WTC11 (cell line): ENCODE results near the gene MPST. TPM values are rescaled to one million over a fixed set of nuclear protein-coding genes. Genes with fewer than 3 reads are reported as not detected.

Source experiments
- ATAC-seq: fragments of 200-7000 bp; cut with Tn5 transposase; 2 replicates; pipeline ENCODE4 v1.10.0; 2021; ENCODE audit warnings: mild to moderate bottlenecking, moderate library complexity
- CTCF ChIA-PET: fragments of 300-600 bp; sonication (Branson Sonifier 250); formaldehyde crosslinking; loops from one replicate; lab custom pipeline; 2021; ENCODE audit warnings: antibody characterized with exemption; lab: Charles Lee
- POLR2A ChIA-PET: fragments of 350-600 bp; sonication (Branson Sonifier 250); formaldehyde crosslinking; loops from one replicate; lab custom pipeline; 2021; ENCODE audit warnings: antibody characterized with exemption; lab: Charles Lee
- DNase-seq: peaks from one replicate; pipeline ENCODE4 v3.0.0; 2021; ENCODE audit warnings: low spot score
- H3K27ac Mint-ChIP-seq: 2 replicates; pipeline ENCODE4 v1.8.0; 2021; ENCODE audit warnings: mixed read lengths
- H3K27me3 Mint-ChIP-seq: 2 replicates; pipeline ENCODE4 v1.8.0; 2021; ENCODE audit warnings: low read depth, mild to moderate bottlenecking, moderate library complexity, mixed read lengths
- H3K36me3 Mint-ChIP-seq: 2 replicates; pipeline ENCODE4 v1.8.0; 2021; ENCODE audit warnings: mixed read lengths
- H3K4me1 Mint-ChIP-seq: 2 replicates; pipeline ENCODE4 v1.8.0; 2022; ENCODE audit warnings: mixed read lengths
- H3K4me3 Mint-ChIP-seq: 2 replicates; pipeline ENCODE4 v1.8.0; 2021; ENCODE audit warnings: mild to moderate bottlenecking, moderate library complexity, mixed read lengths
- H3K9me3 Mint-ChIP-seq: 2 replicates; pipeline ENCODE4 v1.8.0; 2021; ENCODE audit warnings: mixed read lengths
- FOXK1 ChIP-seq: sonication (generic); formaldehyde crosslinking; IDR thresholded peaks from 2 replicates; pipeline ENCODE4 v1.8.0; 2022; ENCODE audit warnings: mild to moderate bottlenecking, moderate library complexity, missing genetic modification reagents
- IRF2 ChIP-seq: sonication (generic); formaldehyde crosslinking; IDR thresholded peaks from 2 replicates; pipeline ENCODE4 v1.8.0; 2022; ENCODE audit warnings: low read depth, missing genetic modification reagents, borderline replicate concordance
- NFATC4 ChIP-seq: fragments of 250-450 bp; sonication (Bioruptor Pico); IDR thresholded peaks from 2 replicates; pipeline ENCODE4 v1.9.0; 2021; ENCODE audit warnings: mild to moderate bottlenecking
- NR1H2 ChIP-seq: sonication (generic); formaldehyde crosslinking; IDR thresholded peaks from 2 replicates; pipeline ENCODE4 v1.9.0; 2021; ENCODE audit warnings: mild to moderate bottlenecking, moderate library complexity, missing genetic modification reagents
- NR3C1 ChIP-seq: sonication (generic); formaldehyde crosslinking; conservative IDR thresholded peaks from 2 replicates; pipeline ENCODE4 v1.8.1; 2023; ENCODE audit warnings: low read depth, mild to moderate bottlenecking, missing genetic modification reagents
- RELA ChIP-seq: sonication (generic); formaldehyde crosslinking; IDR thresholded peaks from 2 replicates; pipeline ENCODE4 v1.8.1; 2022; ENCODE audit warnings: missing genetic modification reagents, mild to moderate bottlenecking, borderline replicate concordance
- ZBTB21 ChIP-seq: sonication (generic); formaldehyde crosslinking; IDR thresholded peaks from 2 replicates; pipeline ENCODE4 v1.8.1; 2023; ENCODE audit warnings: mild to moderate bottlenecking, missing genetic modification reagents, borderline replicate concordance
- ZNF121 ChIP-seq: sonication (generic); formaldehyde crosslinking; IDR thresholded peaks from 2 replicates; pipeline ENCODE4 v1.8.0; 2023; ENCODE audit warnings: missing genetic modification reagents
- ZNF396 ChIP-seq: fragments of 250-450 bp; sonication (Bioruptor Pico); IDR thresholded peaks from 2 replicates; pipeline ENCODE4 v1.8.0; 2021; ENCODE audit warnings: mild to moderate bottlenecking, moderate library complexity, borderline replicate concordance
- ZNF423 ChIP-seq: fragments of 250-450 bp; sonication (Bioruptor Pico); IDR thresholded peaks from 2 replicates; pipeline ENCODE4 v2.1.2; 2022; ENCODE audit warnings: mild to moderate bottlenecking, moderate library complexity
- total RNA-seq: library from RNA; stranded (reverse); gene quantifications from 3 replicates; pipeline ENCODE4 v1.2.3, GENCODE V29; 2021
- TF ChIP-seq, protein P1 (sequence below): fragments of 250-450 bp; sonication (Bioruptor Pico); IDR thresholded peaks from 2 replicates; pipeline ENCODE4 v1.9.0; 2021; ENCODE audit warnings: mild to moderate bottlenecking
- TF ChIP-seq, protein P2 (sequence below): fragments of 200-600 bp; IDR thresholded peaks from 2 replicates; pipeline ENCODE4 v1.8.0; 2022; ENCODE audit warnings: antibody characterized with exemption
- TF ChIP-seq, protein P3 (sequence below): sonication (generic); formaldehyde crosslinking; IDR thresholded peaks from 2 replicates; pipeline ENCODE4 v1.8.1; 2023; ENCODE audit warnings: mild to moderate bottlenecking, moderate library complexity, missing genetic modification reagents
- TF ChIP-seq, protein P4 (sequence below): fragments of 250-450 bp; sonication (Bioruptor Pico); IDR thresholded peaks from 2 replicates; pipeline ENCODE4 v1.9.0; 2021; ENCODE audit warnings: mild to moderate bottlenecking, borderline replicate concordance
- TF ChIP-seq, protein P5 (sequence below): fragments of 250-450 bp; sonication (Bioruptor Pico); IDR thresholded peaks from 2 replicates; pipeline ENCODE4 v2.1.2; 2022; ENCODE audit warnings: mild to moderate bottlenecking, moderate library complexity
- TF ChIP-seq, protein P6 (sequence below): sonication (generic); formaldehyde crosslinking; IDR thresholded peaks from 2 replicates; pipeline ENCODE4 v1.8.1; 2022; ENCODE audit warnings: mild to moderate bottlenecking, moderate library complexity, missing genetic modification reagents
- TF ChIP-seq, protein P7 (sequence below): sonication (generic); formaldehyde crosslinking; IDR thresholded peaks from 2 replicates; pipeline ENCODE4 v1.8.1; 2022; ENCODE audit warnings: low read depth, missing genetic modification reagents, borderline replicate concordance

The MPST gene
- total RNA-seq, 1 experiment from 2014 or later, result 86.6 TPM

DNA sequence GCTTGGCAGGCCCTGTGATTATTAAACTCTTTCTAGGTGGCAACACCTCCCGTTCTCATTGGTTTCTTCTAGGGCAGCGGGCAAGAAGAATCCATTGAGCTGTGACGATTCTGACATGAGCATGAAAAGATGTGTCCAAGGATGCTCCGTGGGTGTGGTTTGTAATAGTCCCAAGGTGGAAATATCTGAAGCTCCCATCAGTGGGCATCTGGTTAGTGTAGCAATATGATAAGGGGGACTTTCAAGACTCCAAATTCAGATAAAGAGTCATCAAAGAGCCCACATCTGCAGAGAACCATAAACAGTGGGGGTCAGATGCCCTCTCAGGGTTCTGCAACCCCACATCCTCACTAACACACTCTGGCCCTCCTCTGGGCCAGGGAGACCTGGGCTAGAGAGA, 42.9 kb upstream of the MPST start:
- POLR2A ChIA-PET, result interaction anchor here (0.5 kb wide), 1 partner anchor 200 kb away, joined by 3 read pairs; the partner anchor contains the start of gene IFT27
- no peaks in the 10 kb centered on the region for H3K36me3 Mint-ChIP-seq

DNA sequence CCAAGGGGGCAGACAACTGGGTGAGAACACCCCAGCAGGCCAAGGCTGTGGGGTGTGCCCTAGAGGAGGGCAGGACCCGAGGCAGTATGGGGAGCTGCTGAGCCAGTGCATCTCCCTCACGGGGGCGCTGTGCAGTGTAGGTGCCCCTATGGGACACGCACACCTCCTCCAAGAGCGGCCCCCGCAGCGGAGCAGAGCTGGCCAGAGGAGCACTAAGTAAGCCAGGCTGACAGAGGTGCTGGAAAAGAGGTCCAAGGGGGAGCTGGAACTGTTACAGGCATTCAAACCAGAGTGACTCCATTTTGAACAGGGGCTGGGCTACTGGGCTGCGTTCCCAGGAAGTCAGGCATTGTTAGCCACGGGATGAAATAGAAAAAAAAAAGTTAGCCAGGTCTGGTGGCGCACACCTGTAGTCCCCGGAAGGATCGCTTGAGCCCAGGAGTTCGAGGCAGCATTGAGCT, 42.1 kb upstream of the MPST start:
- Mint-ChIP-seq H3K27ac (peak overlapping the region; percentile 87), H3K9me3 (no peaks in the 10 kb centered on the region), H3K27me3 (peaks cover 15% of the 10 kb centered on the region), H3K36me3 (no peaks in the 10 kb centered on the region), H3K4me1 (peaks cover 13% of the 10 kb centered on the region), H3K4me3 (peak overlapping the region; percentile 77)
- CTCF ChIA-PET, result interaction anchor here (0.6 to 3.4 kb wide), 92 partner anchors 9 to 509 kb away, joined by 3 to 66 read pairs (median 5); partner anchors contain the start of genes CACNG2, IFT27, IL2RB and KCTD17
- DNase-seq (peak; percentile 93), ATAC-seq (peak; percentile 96)
- POLR2A ChIA-PET, result interaction anchor here (0.6 to 1.7 kb wide), 2 partner anchors 121 to 429 kb away, joined by 3 to 4 read pairs; no protein-coding TSS in a partner anchor
- TF ChIP-seq ZNF121 (peak; percentile 79), ZNF423 (CRISPR knock-in tag) (peak; percentile 64)
- TF ChIP-seq, protein P1, sequence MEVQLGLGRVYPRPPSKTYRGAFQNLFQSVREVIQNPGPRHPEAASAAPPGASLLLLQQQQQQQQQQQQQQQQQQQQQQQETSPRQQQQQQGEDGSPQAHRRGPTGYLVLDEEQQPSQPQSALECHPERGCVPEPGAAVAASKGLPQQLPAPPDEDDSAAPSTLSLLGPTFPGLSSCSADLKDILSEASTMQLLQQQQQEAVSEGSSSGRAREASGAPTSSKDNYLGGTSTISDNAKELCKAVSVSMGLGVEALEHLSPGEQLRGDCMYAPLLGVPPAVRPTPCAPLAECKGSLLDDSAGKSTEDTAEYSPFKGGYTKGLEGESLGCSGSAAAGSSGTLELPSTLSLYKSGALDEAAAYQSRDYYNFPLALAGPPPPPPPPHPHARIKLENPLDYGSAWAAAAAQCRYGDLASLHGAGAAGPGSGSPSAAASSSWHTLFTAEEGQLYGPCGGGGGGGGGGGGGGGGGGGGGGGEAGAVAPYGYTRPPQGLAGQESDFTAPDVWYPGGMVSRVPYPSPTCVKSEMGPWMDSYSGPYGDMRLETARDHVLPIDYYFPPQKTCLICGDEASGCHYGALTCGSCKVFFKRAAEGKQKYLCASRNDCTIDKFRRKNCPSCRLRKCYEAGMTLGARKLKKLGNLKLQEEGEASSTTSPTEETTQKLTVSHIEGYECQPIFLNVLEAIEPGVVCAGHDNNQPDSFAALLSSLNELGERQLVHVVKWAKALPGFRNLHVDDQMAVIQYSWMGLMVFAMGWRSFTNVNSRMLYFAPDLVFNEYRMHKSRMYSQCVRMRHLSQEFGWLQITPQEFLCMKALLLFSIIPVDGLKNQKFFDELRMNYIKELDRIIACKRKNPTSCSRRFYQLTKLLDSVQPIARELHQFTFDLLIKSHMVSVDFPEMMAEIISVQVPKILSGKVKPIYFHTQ, result no peak
- TF ChIP-seq, protein P2, sequence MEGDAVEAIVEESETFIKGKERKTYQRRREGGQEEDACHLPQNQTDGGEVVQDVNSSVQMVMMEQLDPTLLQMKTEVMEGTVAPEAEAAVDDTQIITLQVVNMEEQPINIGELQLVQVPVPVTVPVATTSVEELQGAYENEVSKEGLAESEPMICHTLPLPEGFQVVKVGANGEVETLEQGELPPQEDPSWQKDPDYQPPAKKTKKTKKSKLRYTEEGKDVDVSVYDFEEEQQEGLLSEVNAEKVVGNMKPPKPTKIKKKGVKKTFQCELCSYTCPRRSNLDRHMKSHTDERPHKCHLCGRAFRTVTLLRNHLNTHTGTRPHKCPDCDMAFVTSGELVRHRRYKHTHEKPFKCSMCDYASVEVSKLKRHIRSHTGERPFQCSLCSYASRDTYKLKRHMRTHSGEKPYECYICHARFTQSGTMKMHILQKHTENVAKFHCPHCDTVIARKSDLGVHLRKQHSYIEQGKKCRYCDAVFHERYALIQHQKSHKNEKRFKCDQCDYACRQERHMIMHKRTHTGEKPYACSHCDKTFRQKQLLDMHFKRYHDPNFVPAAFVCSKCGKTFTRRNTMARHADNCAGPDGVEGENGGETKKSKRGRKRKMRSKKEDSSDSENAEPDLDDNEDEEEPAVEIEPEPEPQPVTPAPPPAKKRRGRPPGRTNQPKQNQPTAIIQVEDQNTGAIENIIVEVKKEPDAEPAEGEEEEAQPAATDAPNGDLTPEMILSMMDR, result peak; percentile 43; the same call in 1 of the 2 replicates
- TF ChIP-seq, protein P3, sequence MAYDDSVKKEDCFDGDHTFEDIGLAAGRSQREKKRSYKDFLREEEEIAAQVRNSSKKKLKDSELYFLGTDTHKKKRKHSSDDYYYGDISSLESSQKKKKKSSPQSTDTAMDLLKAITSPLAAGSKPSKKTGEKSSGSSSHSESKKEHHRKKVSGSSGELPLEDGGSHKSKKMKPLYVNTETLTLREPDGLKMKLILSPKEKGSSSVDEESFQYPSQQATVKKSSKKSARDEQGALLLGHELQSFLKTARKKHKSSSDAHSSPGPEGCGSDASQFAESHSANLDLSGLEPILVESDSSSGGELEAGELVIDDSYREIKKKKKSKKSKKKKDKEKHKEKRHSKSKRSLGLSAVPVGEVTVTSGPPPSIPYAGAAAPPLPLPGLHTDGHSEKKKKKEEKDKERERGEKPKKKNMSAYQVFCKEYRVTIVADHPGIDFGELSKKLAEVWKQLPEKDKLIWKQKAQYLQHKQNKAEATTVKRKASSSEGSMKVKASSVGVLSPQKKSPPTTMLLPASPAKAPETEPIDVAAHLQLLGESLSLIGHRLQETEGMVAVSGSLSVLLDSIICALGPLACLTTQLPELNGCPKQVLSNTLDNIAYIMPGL (CRISPR knock-in tag), result peak; percentile 58; the same call in 1 of the 2 replicates
- TF ChIP-seq, protein P4, sequence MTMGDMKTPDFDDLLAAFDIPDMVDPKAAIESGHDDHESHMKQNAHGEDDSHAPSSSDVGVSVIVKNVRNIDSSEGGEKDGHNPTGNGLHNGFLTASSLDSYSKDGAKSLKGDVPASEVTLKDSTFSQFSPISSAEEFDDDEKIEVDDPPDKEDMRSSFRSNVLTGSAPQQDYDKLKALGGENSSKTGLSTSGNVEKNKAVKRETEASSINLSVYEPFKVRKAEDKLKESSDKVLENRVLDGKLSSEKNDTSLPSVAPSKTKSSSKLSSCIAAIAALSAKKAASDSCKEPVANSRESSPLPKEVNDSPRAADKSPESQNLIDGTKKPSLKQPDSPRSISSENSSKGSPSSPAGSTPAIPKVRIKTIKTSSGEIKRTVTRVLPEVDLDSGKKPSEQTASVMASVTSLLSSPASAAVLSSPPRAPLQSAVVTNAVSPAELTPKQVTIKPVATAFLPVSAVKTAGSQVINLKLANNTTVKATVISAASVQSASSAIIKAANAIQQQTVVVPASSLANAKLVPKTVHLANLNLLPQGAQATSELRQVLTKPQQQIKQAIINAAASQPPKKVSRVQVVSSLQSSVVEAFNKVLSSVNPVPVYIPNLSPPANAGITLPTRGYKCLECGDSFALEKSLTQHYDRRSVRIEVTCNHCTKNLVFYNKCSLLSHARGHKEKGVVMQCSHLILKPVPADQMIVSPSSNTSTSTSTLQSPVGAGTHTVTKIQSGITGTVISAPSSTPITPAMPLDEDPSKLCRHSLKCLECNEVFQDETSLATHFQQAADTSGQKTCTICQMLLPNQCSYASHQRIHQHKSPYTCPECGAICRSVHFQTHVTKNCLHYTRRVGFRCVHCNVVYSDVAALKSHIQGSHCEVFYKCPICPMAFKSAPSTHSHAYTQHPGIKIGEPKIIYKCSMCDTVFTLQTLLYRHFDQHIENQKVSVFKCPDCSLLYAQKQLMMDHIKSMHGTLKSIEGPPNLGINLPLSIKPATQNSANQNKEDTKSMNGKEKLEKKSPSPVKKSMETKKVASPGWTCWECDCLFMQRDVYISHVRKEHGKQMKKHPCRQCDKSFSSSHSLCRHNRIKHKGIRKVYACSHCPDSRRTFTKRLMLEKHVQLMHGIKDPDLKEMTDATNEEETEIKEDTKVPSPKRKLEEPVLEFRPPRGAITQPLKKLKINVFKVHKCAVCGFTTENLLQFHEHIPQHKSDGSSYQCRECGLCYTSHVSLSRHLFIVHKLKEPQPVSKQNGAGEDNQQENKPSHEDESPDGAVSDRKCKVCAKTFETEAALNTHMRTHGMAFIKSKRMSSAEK, result peak; percentile 71; the same call in 1 of the 2 replicates
- TF ChIP-seq, protein P5, sequence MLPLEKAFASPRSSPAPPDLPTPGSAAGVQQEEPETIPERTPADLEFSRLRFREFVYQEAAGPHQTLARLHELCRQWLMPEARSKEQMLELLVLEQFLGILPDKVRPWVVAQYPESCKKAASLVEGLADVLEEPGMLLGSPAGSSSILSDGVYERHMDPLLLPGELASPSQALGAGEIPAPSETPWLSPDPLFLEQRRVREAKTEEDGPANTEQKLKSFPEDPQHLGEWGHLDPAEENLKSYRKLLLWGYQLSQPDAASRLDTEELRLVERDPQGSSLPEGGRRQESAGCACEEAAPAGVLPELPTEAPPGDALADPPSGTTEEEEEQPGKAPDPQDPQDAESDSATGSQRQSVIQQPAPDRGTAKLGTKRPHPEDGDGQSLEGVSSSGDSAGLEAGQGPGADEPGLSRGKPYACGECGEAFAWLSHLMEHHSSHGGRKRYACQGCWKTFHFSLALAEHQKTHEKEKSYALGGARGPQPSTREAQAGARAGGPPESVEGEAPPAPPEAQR (CRISPR knock-in tag), result 0 out of 2 replicates have a peak, but pooled peaks have one; percentile 65

More for the DNA sequence above, 42.9 kb upstream of the MPST start:
- ATAC-seq (no peak), DNase-seq (no peak)
- H3K27me3 Mint-ChIP-seq, result peaks cover 10% of the 10 kb centered on the region
- H3K4me3 Mint-ChIP-seq, result no peak overlapping the region
- CTCF ChIA-PET, result interaction anchor here (0.6 to 3.4 kb wide), 57 partner anchors 8 to 909 kb away, joined by 3 to 66 read pairs (median 8); partner anchors contain the start of genes CACNG2, IFT27, IL2RB and KCTD17
- no peaks in the 10 kb centered on the region for H3K9me3 Mint-ChIP-seq
- H3K4me1 Mint-ChIP-seq, result peaks cover 13% of the 10 kb centered on the region
- no peak overlapping the region for H3K27ac Mint-ChIP-seq
- TF ChIP-seq IRF2 (CRISPR knock-in tag) (no peak), RELA (CRISPR knock-in tag) (no peak), FOXK1 (no peak), NFATC4 (no peak), ZNF423 (CRISPR knock-in tag) (no peak), ZBTB21 (CRISPR knock-in tag) (no peak), NR1H2 (CRISPR knock-in tag) (no peak), ZNF396 (CRISPR knock-in tag) (no peak), NR3C1 (CRISPR knock-in tag) (no peak)
- TF ChIP-seq, protein P2, result no peak
- TF ChIP-seq, protein P6, sequence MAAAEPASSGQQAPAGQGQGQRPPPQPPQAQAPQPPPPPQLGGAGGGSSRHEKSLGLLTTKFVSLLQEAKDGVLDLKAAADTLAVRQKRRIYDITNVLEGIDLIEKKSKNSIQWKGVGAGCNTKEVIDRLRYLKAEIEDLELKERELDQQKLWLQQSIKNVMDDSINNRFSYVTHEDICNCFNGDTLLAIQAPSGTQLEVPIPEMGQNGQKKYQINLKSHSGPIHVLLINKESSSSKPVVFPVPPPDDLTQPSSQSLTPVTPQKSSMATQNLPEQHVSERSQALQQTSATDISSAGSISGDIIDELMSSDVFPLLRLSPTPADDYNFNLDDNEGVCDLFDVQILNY, result no peak
- TF ChIP-seq, protein P7, sequence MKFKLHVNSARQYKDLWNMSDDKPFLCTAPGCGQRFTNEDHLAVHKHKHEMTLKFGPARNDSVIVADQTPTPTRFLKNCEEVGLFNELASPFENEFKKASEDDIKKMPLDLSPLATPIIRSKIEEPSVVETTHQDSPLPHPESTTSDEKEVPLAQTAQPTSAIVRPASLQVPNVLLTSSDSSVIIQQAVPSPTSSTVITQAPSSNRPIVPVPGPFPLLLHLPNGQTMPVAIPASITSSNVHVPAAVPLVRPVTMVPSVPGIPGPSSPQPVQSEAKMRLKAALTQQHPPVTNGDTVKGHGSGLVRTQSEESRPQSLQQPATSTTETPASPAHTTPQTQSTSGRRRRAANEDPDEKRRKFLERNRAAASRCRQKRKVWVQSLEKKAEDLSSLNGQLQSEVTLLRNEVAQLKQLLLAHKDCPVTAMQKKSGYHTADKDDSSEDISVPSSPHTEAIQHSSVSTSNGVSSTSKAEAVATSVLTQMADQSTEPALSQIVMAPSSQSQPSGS (CRISPR knock-in tag), result no peak
